ENCODE measurements around the gene CCNT1. TPM values are rescaled to one million over a fixed set of nuclear protein-coding genes. Genes with fewer than 3 reads are reported as not detected.

CCNT1 gene
- total and polyA plus RNA-seq, 10 of the 15 experiments (the other 5 are each of a cell fraction or from before 2014, with no cell fraction given), result 6.3 to 37.3 (median 20.0) TPM

DNA sequence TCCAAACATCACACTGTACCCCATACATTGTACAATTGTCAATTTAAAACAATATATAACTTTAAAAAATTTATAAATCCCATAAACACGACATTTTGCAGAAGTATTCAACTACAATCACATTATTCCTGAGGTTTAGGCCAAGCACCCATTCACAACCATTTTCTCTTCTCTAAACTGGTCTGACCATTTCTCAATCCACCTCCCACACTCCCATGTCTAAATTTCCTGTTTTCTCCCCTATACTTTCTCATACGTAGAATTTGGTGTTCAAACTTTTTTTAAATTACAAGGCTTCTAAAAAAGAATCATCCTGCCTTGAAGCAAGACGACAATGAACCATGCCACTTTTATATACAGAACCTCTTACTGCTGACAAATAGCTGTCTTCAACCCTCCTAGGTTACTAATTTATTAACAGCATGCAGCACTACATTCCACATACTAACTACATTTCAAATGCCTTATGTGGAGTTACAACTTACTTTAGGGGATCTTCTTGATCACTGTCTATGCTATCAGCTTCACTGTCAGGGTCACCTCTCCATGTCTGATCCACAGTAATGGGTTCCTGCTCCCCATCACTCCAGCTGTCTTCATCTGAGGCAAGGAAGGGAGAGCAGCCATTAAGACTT is 37.8 kb downstream of the CCNT1 start:
- intact Hi-C loops (cut with micrococcal nuclease; ENCODE audit: unreplicated experiment), result loop anchor here (10.0 kb wide), 1 partner anchor 116 kb away; no protein-coding TSS in a partner anchor
- H3K4me3 ChIP-seq, result peak overlapping the region; percentile 90
- CTCF ChIA-PET, result interaction anchor here (1.1 to 1.5 kb wide), 2 partner anchors 32 to 37 kb away, joined by 3 read pairs; no protein-coding TSS in a partner anchor

More for the DNA sequence above, 37.8 kb downstream of the CCNT1 start:
- TF ChIP-seq IKZF1 (conservative IDR thresholded peaks at IDR 0.05), result no peak
- TF ChIP-seq RAD51 (IDR thresholded peaks at IDR 0.05), result no peak
- TF ChIP-seq RBBP5 (conservative IDR thresholded peaks at IDR 0.05), result no peak
- TF ChIP-seq CHD2 (IDR thresholded peaks at IDR 0.05; ENCODE audit: borderline replicate concordance, low read depth, low read length), result no peak
- no peak for TF ChIP-seq MLLT1 (IDR thresholded peaks at IDR 0.05)
- no peak for TF ChIP-seq BACH1 (IDR thresholded peaks at IDR 0.05; ENCODE audit: borderline replicate concordance)
- no peak for TF ChIP-seq MYC (IDR thresholded peaks at IDR 0.05; ENCODE audit: insufficient read depth, insufficient read length, insufficient replicate concordance, low read length, severe bottlenecking)
- TF ChIP-seq ZBED1 (IDR thresholded peaks at IDR 0.05; ENCODE audit: borderline replicate concordance), result no peak
- TF ChIP-seq, protein P1, sequence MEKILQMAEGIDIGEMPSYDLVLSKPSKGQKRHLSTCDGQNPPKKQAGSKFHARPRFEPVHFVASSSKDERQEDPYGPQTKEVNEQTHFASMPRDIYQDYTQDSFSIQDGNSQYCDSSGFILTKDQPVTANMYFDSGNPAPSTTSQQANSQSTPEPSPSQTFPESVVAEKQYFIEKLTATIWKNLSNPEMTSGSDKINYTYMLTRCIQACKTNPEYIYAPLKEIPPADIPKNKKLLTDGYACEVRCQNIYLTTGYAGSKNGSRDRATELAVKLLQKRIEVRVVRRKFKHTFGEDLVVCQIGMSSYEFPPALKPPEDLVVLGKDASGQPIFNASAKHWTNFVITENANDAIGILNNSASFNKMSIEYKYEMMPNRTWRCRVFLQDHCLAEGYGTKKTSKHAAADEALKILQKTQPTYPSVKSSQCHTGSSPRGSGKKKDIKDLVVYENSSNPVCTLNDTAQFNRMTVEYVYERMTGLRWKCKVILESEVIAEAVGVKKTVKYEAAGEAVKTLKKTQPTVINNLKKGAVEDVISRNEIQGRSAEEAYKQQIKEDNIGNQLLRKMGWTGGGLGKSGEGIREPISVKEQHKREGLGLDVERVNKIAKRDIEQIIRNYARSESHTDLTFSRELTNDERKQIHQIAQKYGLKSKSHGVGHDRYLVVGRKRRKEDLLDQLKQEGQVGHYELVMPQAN (conservative IDR thresholded peaks at IDR 0.05), result no peak
- TF ChIP-seq NBN (IDR thresholded peaks at IDR 0.05), result no peak
- no peak for TF ChIP-seq TCF7 (IDR thresholded peaks at IDR 0.05; ENCODE audit: borderline replicate concordance)
- TF ChIP-seq RCOR1 (conservative IDR thresholded peaks at IDR 0.05; ENCODE audit: low read depth, low read length), result no peak
- no peak for TF ChIP-seq CBX3 (IDR thresholded peaks at IDR 0.05; ENCODE audit: borderline replicate concordance, low read depth)
- TF ChIP-seq YBX1 (IDR thresholded peaks at IDR 0.05), result no peak
- TF ChIP-seq CEBPB (IDR thresholded peaks at IDR 0.05; ENCODE audit: borderline replicate concordance in 1 of 2, low read depth in 2 of 2, low read length in 2 of 2), result no peak
- TF ChIP-seq TCF3 (IDR thresholded peaks at IDR 0.05; ENCODE audit: borderline replicate concordance, insufficient read depth, low read depth, low read length), result no peak
- TF ChIP-seq PBX3 (IDR thresholded peaks at IDR 0.05; ENCODE audit: insufficient replicate concordance, low read depth, low read length), result no peak
- TF ChIP-seq SPI1 (IDR thresholded peaks at IDR 0.05; ENCODE audit: borderline replicate concordance, insufficient read depth, low read depth, low read length), result no peak
- Histone ChIP-seq H2AFZ (ENCODE audit: control insufficient read depth, low read depth, low read length) (no peak overlapping the region), H3K9ac (ENCODE audit: control insufficient read depth, insufficient read depth, low read length) (peak overlapping the region; percentile 34; the same call in 1 of the 2 replicates), H3K4me2 (ENCODE audit: control insufficient read depth, insufficient read depth) (peak overlapping the region; percentile 67), H3K4me1 (ENCODE audit: control insufficient read depth, insufficient read depth, low read length) (peaks cover 5% of the 10 kb centered on the region), H3K27me3 (replicated peaks in 1 of 2; ENCODE audit: control insufficient read depth in 2 of 2, insufficient read depth in 2 of 2, low read length in 1 of 2) (no peaks in the 10 kb centered on the region), H3K36me3 (ENCODE audit: control insufficient read depth in 2 of 2, insufficient read depth in 2 of 2, low read length in 1 of 2) (peaks cover 0 to 7% of the 10 kb centered on the region in 2 experiments), H3K27ac (ENCODE audit: control insufficient read depth, insufficient read depth) (peak overlapping the region; percentile 4; the same call in 1 of the 2 replicates), H3K9me3 (replicated peaks; ENCODE audit: control insufficient read depth, insufficient read depth, low read length) (no peaks in the 10 kb centered on the region), H3K79me2 (ENCODE audit: control insufficient read depth, insufficient read depth, low read length) (peaks cover 65% of the 10 kb centered on the region), H4K20me1 (ENCODE audit: control insufficient read depth, insufficient read depth) (no peaks in the 10 kb centered on the region)
- ChIA-PET POLR2A (interaction anchor here (0.7 to 1.2 kb wide), 3 partner anchors 11 to 37 kb away, joined by 3 to 4 read pairs (median 3); no protein-coding TSS in a partner anchor), SMC1A (ENCODE audit: uncharacterized antibody, unreplicated experiment) (interaction anchor here (0.6 to 1.7 kb wide), 6 partner anchors 13 to 503 kb away, joined by 3 to 4 read pairs (median 4); no protein-coding TSS in a partner anchor), RAD21 (ENCODE audit: unreplicated experiment) (no interaction called here)
- DNase-seq (ENCODE audit: low read depth, low spot score), result no peak
- in situ Hi-C loops (cut with MboI), result no loop called here
- WGBS (ENCODE audit: insufficient coverage, insufficient replicate concordance, low lambda C conversion rate, missing lambda C conversion rate), result 7% methylated on average over 3 of the region's 3 CpGs
- no peak for ATAC-seq
- no TSS peak for BruUV-seq (replicated peaks)
- FAIRE-seq, result no peak
